Ishikawa (cell line): ENCODE measurements around the gene NACAD.

Experiments used
- CEBPB ChIP-seq: IDR thresholded peaks from 2 replicates; pipeline ENCODE4 v1.6.1; 2012
- EP300 ChIP-seq: IDR thresholded peaks from 2 replicates; pipeline ENCODE4 v1.6.1; 2012; ENCODE audit warnings: borderline replicate concordance
- RAD21 ChIP-seq: IDR thresholded peaks from 2 replicates; pipeline ENCODE4 v1.6.1; 2012; ENCODE audit warnings: low read depth
- TAF1 ChIP-seq: IDR thresholded peaks from 2 replicates; pipeline ENCODE4 v1.6.1; 2012; ENCODE audit warnings: low read depth, mild to moderate bottlenecking
- TCF12 ChIP-seq: IDR thresholded peaks from 2 replicates; pipeline ENCODE4 v1.6.1; 2012; ENCODE audit warnings: low read depth
- TEAD4 ChIP-seq: IDR thresholded peaks from 2 replicates; pipeline ENCODE4 v1.6.1; 2012
- YY1 ChIP-seq: IDR thresholded peaks from 2 replicates; pipeline ENCODE4 v1.6.1; 2012; ENCODE audit warnings: low read depth

GRCh38 chr7:45114926-45115325 lies 26.2 kb upstream of the NACAD start:
- TF ChIP-seq YY1: no peak
- TF ChIP-seq TEAD4: no peak
- no peak for TF ChIP-seq EP300
- TF ChIP-seq TAF1: no peak
- no peak for TF ChIP-seq CEBPB
- TF ChIP-seq TCF12: no peak
- no peak for TF ChIP-seq RAD21
